ENCODE results near the gene WDR89. TPM values are rescaled to one million over a fixed set of nuclear protein-coding genes. Genes with fewer than 3 reads are reported as not detected.

The WDR89 gene
- 11.7 TPM for total RNA-seq
- long read RNA-seq, partial matches to known transcripts = 0 of 8 reads
- long read RNA-seq, other reads (novel, unspliced or antisense) = 8 of 8 reads

- Histone ChIP-seq H3K27me3 (ENCODE audit: low read depth) (no peaks in the 10 kb centered on the region), H3K9me3 (no peaks in the 10 kb centered on the region), H3K27ac (peak within 1 kb of the TSS; percentile 94), H3K36me3 (no peaks in the 10 kb centered on the region), H3K4me3 (peak within 1 kb of the TSS; percentile 78), H3K4me1 (peaks cover 24% of the 10 kb centered on the region)
- intact Hi-C loops (cut with DNase I) = no loop called here
- ATAC-seq (peak; percentile 98 to 99), DNase-seq (peak; percentile 98)
- peak; percentile 79 for TF ChIP-seq CTCF (IDR thresholded peaks at IDR 0.05)
Measured at GRCh38 chr14:63641473-63642228, at the start of gene WDR89. TSS of gene WDR89 (minus strand) at chr14:63641871. CDS start at chr14:63599942, 41,929 bp downstream.

- Histone ChIP-seq H3K9me3 (no peaks in the 10 kb centered on the region), H3K27me3 (ENCODE audit: low read depth) (no peaks in the 10 kb centered on the region), H3K4me3 (no peak overlapping the region), H3K4me1 (no peaks in the 10 kb centered on the region), H3K36me3 (peaks cover 12% of the 10 kb centered on the region), H3K27ac (no peak overlapping the region)
- intact Hi-C loops (cut with DNase I) = no loop called here
- DNase-seq (no peak), ATAC-seq (no peak)
- no peak for TF ChIP-seq CTCF (IDR thresholded peaks at IDR 0.05)
Measured at GRCh38 chr14:63689132-63689531, 47.5 kb upstream of the WDR89 start.

- TF ChIP-seq CTCF (IDR thresholded peaks at IDR 0.05) = no peak
- intact Hi-C loops (cut with DNase I) = no loop called here
- H3K27me3 ChIP-seq (ENCODE audit: low read depth) = no peaks in the 10 kb centered on the region
- H3K4me3 ChIP-seq = no peak overlapping the region
- DNase-seq (no peak), ATAC-seq (no peak)
- no peaks in the 10 kb centered on the region for H3K9me3 ChIP-seq
- H3K27ac ChIP-seq = no peak overlapping the region
- H3K36me3 ChIP-seq = peaks cover 5% of the 10 kb centered on the region
- no peaks in the 10 kb centered on the region for H3K4me1 ChIP-seq
Measured at GRCh38 chr14:63686926-63687325, 45.3 kb upstream of the WDR89 start.

GRCh38 chr14:63685401-63685800 lies 43.7 kb upstream of the WDR89 start:
- DNase-seq (no peak), ATAC-seq (no peak)
- TF ChIP-seq CTCF (IDR thresholded peaks at IDR 0.05) = no peak
- Histone ChIP-seq H3K4me3 (no peak overlapping the region), H3K27me3 (ENCODE audit: low read depth) (no peaks in the 10 kb centered on the region), H3K4me1 (no peaks in the 10 kb centered on the region), H3K27ac (no peak overlapping the region), H3K9me3 (no peaks in the 10 kb centered on the region), H3K36me3 (peaks cover 5% of the 10 kb centered on the region)
- intact Hi-C loops (cut with DNase I) = no loop called here

- no peaks in the 10 kb centered on the region for H3K9me3 ChIP-seq
- H3K4me1 ChIP-seq = no peaks in the 10 kb centered on the region
- H3K4me3 ChIP-seq = no peak overlapping the region
- DNase-seq = no peak
- ATAC-seq = no peak
- TF ChIP-seq CTCF (IDR thresholded peaks at IDR 0.05) = no peak
- H3K27me3 ChIP-seq (ENCODE audit: low read depth) = no peaks in the 10 kb centered on the region
- intact Hi-C loops (cut with DNase I) = no loop called here
- no peak overlapping the region for H3K27ac ChIP-seq
- H3K36me3 ChIP-seq = peaks cover 5% of the 10 kb centered on the region
Measured at GRCh38 chr14:63682727-63683593, 41.3 kb upstream of the WDR89 start.
